A673 (cell line): ENCODE results near the gene IL24.

Experiments
- EZH2 ChIP-seq: fragments of 200-600 bp; sonication (generic); IDR thresholded peaks from 2 replicates; pipeline ENCODE4 v1.6.1; 2017; ENCODE audit warnings: borderline replicate concordance, low read depth, mild to moderate bottlenecking, mixed read lengths, antibody characterized with exemption, low read length; ENCODE audit not compliant: poor library complexity, severe bottlenecking
- TF ChIP-seq, protein P1 (sequence below): fragments of 300-800, 200-600 bp; sonication (generic); conservative IDR thresholded peaks from 2 replicates; pipeline ENCODE4 v1.5.1; 2017; ENCODE audit warnings: low read depth, mild to moderate bottlenecking, antibody characterized with exemption, low read length, moderate library complexity, mixed read lengths

- TF ChIP-seq, protein P1, sequence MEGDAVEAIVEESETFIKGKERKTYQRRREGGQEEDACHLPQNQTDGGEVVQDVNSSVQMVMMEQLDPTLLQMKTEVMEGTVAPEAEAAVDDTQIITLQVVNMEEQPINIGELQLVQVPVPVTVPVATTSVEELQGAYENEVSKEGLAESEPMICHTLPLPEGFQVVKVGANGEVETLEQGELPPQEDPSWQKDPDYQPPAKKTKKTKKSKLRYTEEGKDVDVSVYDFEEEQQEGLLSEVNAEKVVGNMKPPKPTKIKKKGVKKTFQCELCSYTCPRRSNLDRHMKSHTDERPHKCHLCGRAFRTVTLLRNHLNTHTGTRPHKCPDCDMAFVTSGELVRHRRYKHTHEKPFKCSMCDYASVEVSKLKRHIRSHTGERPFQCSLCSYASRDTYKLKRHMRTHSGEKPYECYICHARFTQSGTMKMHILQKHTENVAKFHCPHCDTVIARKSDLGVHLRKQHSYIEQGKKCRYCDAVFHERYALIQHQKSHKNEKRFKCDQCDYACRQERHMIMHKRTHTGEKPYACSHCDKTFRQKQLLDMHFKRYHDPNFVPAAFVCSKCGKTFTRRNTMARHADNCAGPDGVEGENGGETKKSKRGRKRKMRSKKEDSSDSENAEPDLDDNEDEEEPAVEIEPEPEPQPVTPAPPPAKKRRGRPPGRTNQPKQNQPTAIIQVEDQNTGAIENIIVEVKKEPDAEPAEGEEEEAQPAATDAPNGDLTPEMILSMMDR, result no peak
- TF ChIP-seq EZH2, result no peak
Measured at GRCh38 chr1:206913766-206914537, 16.7 kb downstream of the IL24 start.
